ENCODE measurements around the gene EFCAB12. TPM values are rescaled to one million over a fixed set of nuclear protein-coding genes. Genes with fewer than 3 reads are reported as not detected.
A peak's percentile ranks its signal among the peaks of the same experiment; 100 is the strongest.
"Not testable (repeated sequence)": the region's sequence is repeated elsewhere in the genome, so short reads cannot be mapped to it uniquely, and the experiment has no call there.

Gene EFCAB12
- total RNA-seq, 8 experiments from 2014 or later, result 0.27 to 3.8 (median 0.55) TPM

DNA sequence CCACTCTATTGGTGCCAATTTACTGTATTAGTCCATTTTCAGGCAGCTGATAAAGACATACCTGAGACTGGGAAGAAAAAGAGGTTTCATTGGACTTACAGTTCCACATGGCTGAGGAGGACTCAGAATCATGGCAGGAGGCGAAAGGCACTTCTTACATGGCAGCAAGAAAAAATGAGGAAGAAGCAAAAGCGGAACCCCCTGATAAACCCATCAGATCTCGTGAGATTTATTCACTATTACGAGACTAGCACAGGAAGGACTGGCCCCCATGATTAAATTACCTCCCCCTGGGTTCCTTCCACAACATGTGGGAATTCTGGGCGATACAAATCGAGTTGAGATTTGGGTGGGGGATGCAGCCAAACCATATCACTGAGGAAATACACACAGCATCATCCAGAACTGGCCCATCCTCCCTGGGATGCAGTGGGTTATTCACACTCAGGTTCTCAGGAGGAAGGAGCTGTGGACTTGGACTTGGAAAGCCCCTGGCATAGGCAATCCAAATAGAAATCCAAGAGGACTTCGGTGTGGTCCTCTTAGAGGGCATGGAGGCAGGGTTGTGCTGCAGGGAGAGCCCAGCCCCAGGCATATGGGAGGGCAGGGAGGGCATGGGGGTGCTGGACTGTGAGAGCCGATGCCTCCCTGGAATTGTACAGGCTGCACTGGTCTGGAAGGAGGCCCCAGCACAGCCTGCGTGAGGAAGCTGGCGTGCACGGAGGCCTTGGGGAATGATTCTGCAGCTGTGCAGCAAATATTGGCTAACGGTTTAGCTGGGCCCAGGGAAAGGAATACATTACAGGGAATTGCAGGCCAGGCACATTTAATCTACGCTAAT is 62.9 kb downstream of the EFCAB12 start:
- Histone ChIP-seq H3K4me3 (no peak overlapping the region), H3K4me1 (replicated peaks in 1 of 2) (no peaks in the 10 kb centered on the region), H3K27ac (no peak overlapping the region)
- WGBS, 10 experiments, result 17 to 100% (median 81%) methylated on average over 1 to 7 of the region's 13 CpGs
- peak in 5 of 8 experiments; percentile 13 to 32 (median 23) for ATAC-seq (replicated peaks in 6 of 8)
- in situ Hi-C loops (cut with MboI; ENCODE audit: low pct_unique_long_range_greater_than_20kb in 2 of 9, low sequenced_read_pairs in 9 of 9, unreplicated experiment in 9 of 9), result no loop called here

DNA sequence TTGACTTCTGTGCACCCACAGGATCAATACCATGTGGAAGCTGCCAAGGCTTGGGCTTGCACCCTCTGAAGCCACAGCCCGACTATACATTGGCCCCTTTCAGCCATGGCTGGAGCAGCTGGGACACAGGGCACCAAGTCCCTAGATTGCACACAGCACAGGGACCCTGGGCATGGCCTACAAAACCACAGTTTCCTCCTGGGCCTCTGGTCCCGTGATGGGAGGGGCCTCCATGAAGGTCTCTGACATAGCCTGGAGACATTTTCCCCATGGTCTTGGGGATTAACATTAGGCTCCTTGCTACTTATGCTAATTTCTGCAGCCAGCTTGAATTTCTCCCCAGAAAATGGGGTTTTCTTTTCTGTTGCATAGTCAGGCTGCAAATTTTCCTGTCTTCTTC is 63.6 kb downstream of the EFCAB12 start:
- H3K27ac ChIP-seq; in situ Hi-C loops (cut with MboI; ENCODE audit: low pct_unique_long_range_greater_than_20kb in 2 of 9, low sequenced_read_pairs in 9 of 9, unreplicated experiment in 9 of 9); H3K4me3 ChIP-seq; H3K4me1 ChIP-seq (replicated peaks in 1 of 2): not testable (repeated sequence)
- 0 to 83% (median 72%) methylated on average over 1 to 2 of the region's 2 CpGs; no CpG with 5 or more reads in 6 of the 10 experiments for WGBS, 10 experiments
- ATAC-seq (replicated peaks in 6 of 8), result peak in 2 of 8 experiments; percentile 36 to 69

DNA sequence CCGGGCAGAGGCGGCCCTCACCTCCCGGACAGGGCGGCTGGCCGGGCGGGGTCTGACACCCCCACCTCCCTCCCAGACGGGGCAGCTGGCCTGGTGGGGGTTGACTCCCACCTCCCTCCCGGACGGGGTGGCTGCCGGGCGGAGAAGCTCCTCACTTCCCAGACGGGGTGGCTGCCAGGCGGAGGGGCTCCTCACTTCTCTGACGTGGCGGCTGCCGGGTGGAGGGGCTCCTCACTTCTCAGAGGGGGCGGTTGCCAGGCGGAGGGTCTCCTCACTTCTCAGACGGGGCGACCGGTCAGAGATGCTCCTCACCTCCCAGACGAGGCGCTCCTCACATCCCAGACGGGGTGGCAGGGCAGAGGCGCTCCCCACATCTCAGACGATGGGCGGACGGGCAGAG is 65.1 kb downstream of the EFCAB12 start:
- in situ Hi-C loops (cut with MboI; ENCODE audit: low pct_unique_long_range_greater_than_20kb in 2 of 9, low sequenced_read_pairs in 9 of 9, unreplicated experiment in 9 of 9); ATAC-seq (replicated peaks in 6 of 8); H3K27ac ChIP-seq; H3K4me1 ChIP-seq (replicated peaks in 1 of 2); H3K4me3 ChIP-seq: not testable (repeated sequence)
- no CpG with 5 or more reads among the region's 28 CpGs for WGBS, 10 experiments

DNA sequence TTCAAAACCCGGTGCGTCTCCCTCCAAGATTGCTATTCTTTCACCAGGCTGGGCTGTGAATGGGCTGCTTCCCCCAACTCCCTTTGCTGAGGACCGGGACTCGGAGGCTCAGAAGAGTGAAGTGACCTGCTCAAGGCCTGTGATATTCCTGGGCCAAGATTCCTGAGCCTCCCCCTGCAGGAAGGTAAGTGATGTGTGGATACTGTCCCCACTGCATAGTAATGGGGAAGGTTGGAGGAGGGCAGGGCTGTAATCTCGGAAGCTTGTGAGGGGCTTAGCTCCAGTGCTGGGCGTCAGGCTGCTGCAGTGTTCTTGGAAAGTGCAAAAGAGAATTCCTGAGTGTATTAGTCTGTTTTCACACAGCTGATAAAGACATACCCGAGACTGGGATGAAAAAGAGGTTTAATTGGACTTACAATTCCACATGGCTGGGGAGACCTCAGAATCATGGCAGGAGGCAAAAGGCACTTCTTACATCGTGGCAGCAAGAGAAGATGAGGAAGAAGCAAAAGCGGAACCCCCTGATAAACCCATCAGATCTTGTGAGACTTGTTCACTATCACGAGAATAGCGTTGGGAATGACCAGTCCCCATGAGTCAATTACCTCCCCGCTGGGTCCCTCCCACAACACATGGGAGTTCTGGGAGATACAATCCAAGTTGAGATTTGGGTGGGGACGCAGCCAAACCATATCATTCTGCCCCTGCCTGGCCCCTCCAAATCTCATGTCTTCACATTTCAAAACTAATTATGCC is 67.6 kb downstream of the EFCAB12 start:
- no peak for ATAC-seq (replicated peaks in 6 of 8)
- H3K27ac ChIP-seq, result no peak overlapping the region
- in situ Hi-C loops (cut with MboI; ENCODE audit: low pct_unique_long_range_greater_than_20kb in 2 of 9, low sequenced_read_pairs in 9 of 9, unreplicated experiment in 9 of 9), result no loop called here
- 56 to 86% (median 78%) methylated on average over 2 to 7 of the region's 13 CpGs; no CpG with 5 or more reads in 5 of the 10 experiments for WGBS, 10 experiments
- H3K4me3 ChIP-seq, result no peak overlapping the region
- no peaks in the 10 kb centered on the region for H3K4me1 ChIP-seq (replicated peaks in 1 of 2)

DNA sequence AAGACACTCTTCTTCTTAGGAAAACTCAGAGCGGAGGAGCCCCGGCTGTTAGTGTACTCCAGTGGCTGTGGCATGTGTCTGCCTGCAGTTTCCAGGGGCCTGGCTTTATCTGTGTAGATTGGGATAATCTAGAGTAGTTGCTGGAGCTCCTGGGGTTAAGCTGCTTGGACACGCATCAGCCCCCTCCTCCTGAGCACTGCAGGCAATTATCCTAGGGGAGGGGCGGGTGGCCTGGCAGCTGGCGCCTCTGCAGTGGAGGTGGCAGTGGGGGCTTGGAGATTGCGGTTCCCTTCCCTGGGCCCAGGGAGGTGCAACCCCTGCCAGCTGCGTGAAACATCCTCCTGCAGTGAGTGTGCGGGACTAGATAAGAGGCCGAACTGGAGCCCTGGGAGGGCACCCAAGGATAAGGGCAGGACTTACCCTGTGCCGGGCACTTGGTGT is 68.2 kb downstream of the EFCAB12 start:
- H3K27ac ChIP-seq, result no peak overlapping the region
- H3K4me1 ChIP-seq (replicated peaks in 1 of 2), result no peaks in the 10 kb centered on the region
- no peak overlapping the region for H3K4me3 ChIP-seq
- peak in 4 of 8 experiments; percentile 19 to 64 (median 26) for ATAC-seq (replicated peaks in 6 of 8)
- WGBS, 10 experiments, result 60 to 100% (median 85%) methylated on average over 2 to 4 of the region's 10 CpGs; no CpG with 5 or more reads in 6 of the 10 experiments
- in situ Hi-C loops (cut with MboI; ENCODE audit: low pct_unique_long_range_greater_than_20kb in 2 of 9, low sequenced_read_pairs in 9 of 9, unreplicated experiment in 9 of 9), result no loop called here

DNA sequence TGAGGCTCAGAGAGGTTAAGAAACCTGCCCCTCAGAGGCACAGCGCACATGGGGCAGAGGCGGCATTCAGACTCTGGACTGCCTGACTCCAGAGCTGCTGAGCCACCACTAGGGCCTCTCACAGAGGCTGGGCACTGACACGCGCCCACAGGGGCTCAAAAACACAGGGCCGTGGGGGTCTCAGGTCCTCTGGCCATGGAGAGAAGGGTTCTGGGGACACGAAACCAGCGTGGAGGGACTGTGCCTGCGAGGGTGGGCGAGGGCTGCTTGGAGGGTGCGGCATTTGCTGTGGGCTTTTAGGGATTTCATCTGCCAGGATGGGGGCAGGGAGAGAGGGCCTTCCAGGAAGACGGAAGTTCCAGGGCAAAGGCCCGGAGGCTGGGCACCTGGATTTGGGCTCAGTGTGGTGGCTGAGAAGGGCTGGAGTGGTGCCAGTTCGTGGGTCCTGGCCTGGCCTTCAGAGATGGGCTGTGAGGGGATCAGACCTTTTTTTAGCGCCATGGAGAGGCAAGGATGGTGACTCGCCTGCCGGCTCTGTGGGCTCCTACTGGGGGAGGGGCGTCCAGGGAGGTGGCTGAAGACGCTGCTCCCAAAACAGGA is 69.6 kb downstream of the EFCAB12 start:
- Histone ChIP-seq H3K4me1 (replicated peaks in 1 of 2) (no peaks in the 10 kb centered on the region), H3K27ac (no peak overlapping the region), H3K4me3 (no peak overlapping the region)
- WGBS, 10 experiments, result 40 to 100% (median 70%) methylated on average over 1 to 10 of the region's 18 CpGs; no CpG with 5 or more reads in 5 of the 10 experiments
- in situ Hi-C loops (cut with MboI; ENCODE audit: low pct_unique_long_range_greater_than_20kb in 2 of 9, low sequenced_read_pairs in 9 of 9, unreplicated experiment in 9 of 9), result no loop called here
- peak in 3 of 8 experiments; percentile 18 to 69 (median 36) for ATAC-seq (replicated peaks in 6 of 8)

DNA sequence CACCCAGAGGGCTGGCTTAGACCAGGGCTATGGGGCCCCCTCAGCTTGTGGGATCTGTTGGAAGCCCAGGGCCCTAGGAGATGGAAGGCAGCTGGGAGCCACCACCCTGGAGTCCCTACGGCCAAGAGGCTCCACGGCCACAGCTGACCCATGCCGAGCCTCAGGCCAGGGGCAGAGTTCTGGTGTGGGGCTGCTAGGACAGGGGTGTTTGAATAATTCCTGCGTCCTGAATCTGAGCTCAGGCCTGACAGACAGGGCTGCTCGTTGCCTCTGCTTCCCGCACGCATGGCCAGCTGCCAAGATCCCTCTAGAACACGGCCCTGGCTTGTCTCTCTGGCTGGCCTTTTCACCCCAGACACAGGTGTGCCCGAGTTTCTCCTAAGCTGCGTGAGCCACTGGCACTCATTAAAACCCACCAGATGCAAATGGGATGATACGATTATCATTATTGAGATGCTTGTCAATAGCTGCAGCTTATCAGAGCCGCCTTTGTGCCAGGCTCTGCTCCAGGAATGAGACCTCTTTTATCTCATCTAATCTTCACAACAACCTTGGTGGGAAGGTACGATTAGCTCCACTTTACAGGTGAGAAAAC is 70.2 kb downstream of the EFCAB12 start:
- WGBS, 10 experiments, result 87 to 100% (median 90%) methylated on average over 1 to 5 of the region's 13 CpGs; no CpG with 5 or more reads in 6 of the 10 experiments
- Histone ChIP-seq H3K27ac (no peak overlapping the region), H3K4me3 (no peak overlapping the region), H3K4me1 (replicated peaks in 1 of 2) (no peaks in the 10 kb centered on the region)
- in situ Hi-C loops (cut with MboI; ENCODE audit: low pct_unique_long_range_greater_than_20kb in 2 of 9, low sequenced_read_pairs in 9 of 9, unreplicated experiment in 9 of 9), result no loop called here
- peak in 1 of 8 experiments; percentile 24 for ATAC-seq (replicated peaks in 6 of 8)

DNA sequence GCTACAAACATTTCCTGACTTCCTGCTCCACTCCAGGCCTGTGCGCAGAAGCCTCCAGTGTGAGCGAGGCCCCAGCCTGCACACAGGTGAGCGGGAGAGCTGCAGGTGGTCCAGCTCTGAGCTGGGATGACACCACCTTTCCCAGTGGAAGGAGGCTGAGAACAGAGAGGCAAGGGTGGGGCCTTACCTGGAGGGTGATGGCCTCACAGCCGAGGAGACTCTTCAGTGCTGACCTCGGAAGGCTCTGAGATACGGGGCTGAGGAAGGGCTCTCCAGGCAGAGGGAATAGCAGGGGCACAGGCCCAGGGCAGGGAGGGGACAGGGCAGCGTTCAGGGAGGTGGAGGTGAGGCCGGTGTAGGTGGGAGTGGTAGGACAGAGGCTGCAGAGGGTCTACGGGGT is 70.8 kb downstream of the EFCAB12 start:
- in situ Hi-C loops (cut with MboI; ENCODE audit: low pct_unique_long_range_greater_than_20kb in 2 of 9, low sequenced_read_pairs in 9 of 9, unreplicated experiment in 9 of 9), result no loop called here
- no peak for ATAC-seq (replicated peaks in 6 of 8)
- no peak overlapping the region for H3K4me3 ChIP-seq
- no peaks in the 10 kb centered on the region for H3K4me1 ChIP-seq (replicated peaks in 1 of 2)
- WGBS, 10 experiments, result 73 to 100% (median 94%) methylated on average over 1 to 7 of the region's 9 CpGs; no CpG with 5 or more reads in 5 of the 10 experiments
- no peak overlapping the region for H3K27ac ChIP-seq

DNA sequence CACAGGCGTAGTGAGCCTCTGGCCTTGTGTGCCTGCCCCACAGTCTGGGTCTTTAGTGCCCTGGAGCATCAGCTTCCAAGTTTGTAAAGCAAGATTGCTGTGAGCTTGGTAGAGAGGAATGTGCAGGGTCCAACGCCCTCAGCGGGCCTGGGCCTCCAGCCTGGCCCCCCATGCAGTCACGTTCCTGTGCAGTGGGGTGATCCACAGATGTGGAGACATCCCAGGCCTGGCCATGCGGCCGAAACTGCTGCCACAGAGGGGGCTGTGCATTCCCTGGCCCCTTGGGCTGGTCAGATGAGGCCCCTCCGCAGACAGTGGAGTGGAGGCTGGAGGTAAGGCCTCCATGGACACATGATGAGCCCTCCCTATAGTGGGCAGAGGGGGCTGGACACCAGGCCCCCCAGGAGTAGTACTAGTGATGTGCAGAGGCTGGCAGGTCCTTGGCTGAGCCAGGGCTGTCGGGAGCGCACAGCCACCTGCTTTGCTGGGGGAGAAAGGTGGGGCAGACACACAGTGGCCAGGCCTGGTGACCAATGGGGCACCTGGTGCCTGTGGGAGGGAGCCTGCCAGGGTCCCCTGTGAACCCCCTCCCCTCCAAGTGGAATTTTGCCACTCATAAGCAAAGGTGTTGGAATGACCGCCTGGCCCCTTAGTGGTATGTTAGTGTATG is 71.5 kb downstream of the EFCAB12 start:
- no peak overlapping the region for H3K4me3 ChIP-seq
- 60 to 100% (median 87%) methylated on average over 1 to 6 of the region's 10 CpGs; no CpG with 5 or more reads in 6 of the 10 experiments for WGBS, 10 experiments
- in situ Hi-C loops (cut with MboI; ENCODE audit: low pct_unique_long_range_greater_than_20kb in 2 of 9, low sequenced_read_pairs in 9 of 9, unreplicated experiment in 9 of 9), result no loop called here
- H3K4me1 ChIP-seq (replicated peaks in 1 of 2), result no peaks in the 10 kb centered on the region
- H3K27ac ChIP-seq, result no peak overlapping the region
- ATAC-seq (replicated peaks in 6 of 8), result no peak

DNA sequence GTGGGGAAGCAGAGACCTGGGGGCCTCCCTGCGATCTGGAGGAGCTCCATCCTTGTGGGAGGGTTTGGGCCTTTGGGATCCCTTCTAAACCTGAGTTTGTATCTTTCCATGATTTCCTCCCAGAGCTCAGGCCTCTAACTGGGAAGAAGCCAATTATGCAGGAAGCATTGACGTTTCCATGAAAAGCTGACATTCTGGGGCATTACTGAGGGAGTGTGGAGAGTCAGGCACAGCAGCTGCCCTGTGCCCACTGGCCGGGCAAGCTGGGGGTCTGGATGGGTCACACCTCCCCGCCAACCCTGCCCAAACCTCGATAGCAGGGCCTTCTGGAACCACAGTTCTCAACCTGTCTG is 74.9 kb downstream of the EFCAB12 start:
- Histone ChIP-seq H3K27ac (no peak overlapping the region), H3K4me1 (replicated peaks in 1 of 2) (no peaks in the 10 kb centered on the region), H3K4me3 (no peak overlapping the region)
- in situ Hi-C loops (cut with MboI; ENCODE audit: low pct_unique_long_range_greater_than_20kb in 2 of 9, low sequenced_read_pairs in 9 of 9, unreplicated experiment in 9 of 9), result no loop called here
- 8 to 80% (median 52%) methylated on average over 1 to 5 of the region's 5 CpGs; no CpG with 5 or more reads in 4 of the 10 experiments for WGBS, 10 experiments
- no peak for ATAC-seq (replicated peaks in 6 of 8)

DNA sequence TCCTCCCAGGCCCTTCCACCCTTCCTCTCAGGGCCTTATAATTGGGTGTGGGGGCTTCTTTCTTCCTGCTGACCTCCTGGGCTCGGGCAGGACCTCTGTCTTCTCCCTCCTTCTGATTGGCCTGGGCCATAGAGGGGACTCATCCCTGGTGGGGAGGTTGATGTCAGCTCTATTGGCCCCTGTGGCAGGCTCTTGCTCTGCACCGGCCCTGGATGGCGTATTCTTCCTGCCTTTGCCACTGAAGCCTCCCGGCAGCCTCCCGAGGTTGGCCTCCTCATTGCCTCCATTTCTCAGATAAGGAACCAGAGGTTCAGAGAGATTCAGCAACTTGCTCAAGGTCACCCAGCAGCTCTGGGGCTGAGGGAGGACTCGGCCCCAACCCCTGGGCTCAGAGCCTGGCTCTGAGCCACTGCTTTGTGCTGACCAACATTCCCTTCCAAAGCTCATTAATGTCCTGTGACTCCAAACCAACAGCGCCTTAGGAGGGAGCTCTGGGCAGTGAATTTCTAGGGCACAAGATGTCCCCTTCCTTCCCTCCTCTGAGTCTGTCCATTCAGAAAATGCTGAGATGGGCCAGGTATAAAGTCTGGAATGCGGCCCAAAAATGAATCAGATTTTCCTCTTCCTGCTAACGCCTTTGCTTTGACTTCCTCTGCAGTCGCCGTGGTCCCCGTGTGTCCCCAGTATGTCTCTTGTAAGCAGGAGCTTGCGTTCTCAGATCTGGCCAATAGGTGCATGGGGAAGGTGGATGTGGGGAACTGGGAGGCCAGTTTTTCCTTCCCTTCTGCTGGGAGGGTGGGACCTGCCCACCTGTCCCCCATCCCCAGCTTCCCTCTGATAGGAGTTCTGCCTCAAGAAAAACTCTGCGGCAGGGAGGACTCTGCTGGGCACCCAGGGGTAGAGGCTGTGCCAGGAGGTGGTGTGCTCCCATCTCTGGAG is 75.5 kb downstream of the EFCAB12 start:
- in situ Hi-C loops (cut with MboI; ENCODE audit: low pct_unique_long_range_greater_than_20kb in 2 of 9, low sequenced_read_pairs in 9 of 9, unreplicated experiment in 9 of 9), result no loop called here
- H3K4me1 ChIP-seq (replicated peaks in 1 of 2), result no peaks in the 10 kb centered on the region
- no peak for ATAC-seq (replicated peaks in 6 of 8)
- H3K27ac ChIP-seq, result no peak overlapping the region
- no peak overlapping the region for H3K4me3 ChIP-seq
- 40 to 100% (median 77%) methylated on average over 1 to 10 of the region's 14 CpGs; no CpG with 5 or more reads in 4 of the 10 experiments for WGBS, 10 experiments
